ENCODE data around the gene SPRY2.

SPRY2 gene

GRCh38 chr13:80382576-80382975, 41.6 kb upstream of the SPRY2 start:
- Histone ChIP-seq H3F3A (ENCODE audit: low read depth) (no peaks in the 10 kb centered on the region), H3K9me2 (replicated peaks; ENCODE audit: low read depth, low read length) (no peaks in the 10 kb centered on the region), H3K4me1 (ENCODE audit: insufficient read depth, low read length, poor library complexity, severe bottlenecking) (peaks cover 21% of the 10 kb centered on the region), H3K9ac (ENCODE audit: low read depth, low read length, poor library complexity, severe bottlenecking) (no peak overlapping the region), H3K4me2 (ENCODE audit: low read depth, low read length, poor library complexity, severe bottlenecking) (no peak overlapping the region), H3K36me3 (ENCODE audit: insufficient read depth, low read length) (no peaks in the 10 kb centered on the region), H3K9me3 (ENCODE audit: insufficient read depth, low read depth, low read length) (no peaks in the 10 kb centered on the region), H3K4me3 (ENCODE audit: low read length, poor library complexity, severe bottlenecking) (no peak overlapping the region), H4K20me1 (ENCODE audit: insufficient read depth, low read length, poor library complexity, severe bottlenecking) (no peaks in the 10 kb centered on the region), H2AFZ (ENCODE audit: low read length) (no peak overlapping the region), H3K79me2 (ENCODE audit: insufficient read depth, low read length) (no peaks in the 10 kb centered on the region), H3K27me3 (ENCODE audit: insufficient read depth, low read length, poor library complexity, severe bottlenecking) (no peaks in the 10 kb centered on the region)
- TF ChIP-seq, protein P1, sequence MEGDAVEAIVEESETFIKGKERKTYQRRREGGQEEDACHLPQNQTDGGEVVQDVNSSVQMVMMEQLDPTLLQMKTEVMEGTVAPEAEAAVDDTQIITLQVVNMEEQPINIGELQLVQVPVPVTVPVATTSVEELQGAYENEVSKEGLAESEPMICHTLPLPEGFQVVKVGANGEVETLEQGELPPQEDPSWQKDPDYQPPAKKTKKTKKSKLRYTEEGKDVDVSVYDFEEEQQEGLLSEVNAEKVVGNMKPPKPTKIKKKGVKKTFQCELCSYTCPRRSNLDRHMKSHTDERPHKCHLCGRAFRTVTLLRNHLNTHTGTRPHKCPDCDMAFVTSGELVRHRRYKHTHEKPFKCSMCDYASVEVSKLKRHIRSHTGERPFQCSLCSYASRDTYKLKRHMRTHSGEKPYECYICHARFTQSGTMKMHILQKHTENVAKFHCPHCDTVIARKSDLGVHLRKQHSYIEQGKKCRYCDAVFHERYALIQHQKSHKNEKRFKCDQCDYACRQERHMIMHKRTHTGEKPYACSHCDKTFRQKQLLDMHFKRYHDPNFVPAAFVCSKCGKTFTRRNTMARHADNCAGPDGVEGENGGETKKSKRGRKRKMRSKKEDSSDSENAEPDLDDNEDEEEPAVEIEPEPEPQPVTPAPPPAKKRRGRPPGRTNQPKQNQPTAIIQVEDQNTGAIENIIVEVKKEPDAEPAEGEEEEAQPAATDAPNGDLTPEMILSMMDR (conservative IDR thresholded peaks at IDR 0.05; ENCODE audit: low read length), result no peak
- TF ChIP-seq EZH2phosphoT487 (IDR thresholded peaks at IDR 0.05; ENCODE audit: borderline replicate concordance), result no peak

GRCh38 chr13:80379245-80379644, 38.3 kb upstream of the SPRY2 start:
- H3F3A ChIP-seq (ENCODE audit: low read depth), result no peaks in the 10 kb centered on the region
- TF ChIP-seq EZH2phosphoT487 (IDR thresholded peaks at IDR 0.05; ENCODE audit: borderline replicate concordance), result no peak
- TF ChIP-seq, protein P1 (conservative IDR thresholded peaks at IDR 0.05; ENCODE audit: low read length), result no peak
- no peaks in the 10 kb centered on the region for H3K9me2 ChIP-seq (replicated peaks; ENCODE audit: low read depth, low read length)
- no peak overlapping the region for H2AFZ ChIP-seq (ENCODE audit: low read length)
- no peaks in the 10 kb centered on the region for H3K4me1 ChIP-seq (ENCODE audit: insufficient read depth, low read length, poor library complexity, severe bottlenecking)
- H3K36me3 ChIP-seq (ENCODE audit: insufficient read depth, low read length), result no peaks in the 10 kb centered on the region
- H3K9ac ChIP-seq (ENCODE audit: low read depth, low read length, poor library complexity, severe bottlenecking), result no peak overlapping the region
- no peaks in the 10 kb centered on the region for H4K20me1 ChIP-seq (ENCODE audit: insufficient read depth, low read length, poor library complexity, severe bottlenecking)
- no peaks in the 10 kb centered on the region for H3K9me3 ChIP-seq (ENCODE audit: insufficient read depth, low read depth, low read length)
- no peak overlapping the region for H3K4me2 ChIP-seq (ENCODE audit: low read depth, low read length, poor library complexity, severe bottlenecking)
- no peaks in the 10 kb centered on the region for H3K27me3 ChIP-seq (ENCODE audit: insufficient read depth, low read length, poor library complexity, severe bottlenecking)
- H3K4me3 ChIP-seq (ENCODE audit: low read length, poor library complexity, severe bottlenecking), result no peak overlapping the region
- H3K79me2 ChIP-seq (ENCODE audit: insufficient read depth, low read length), result no peaks in the 10 kb centered on the region

DNA sequence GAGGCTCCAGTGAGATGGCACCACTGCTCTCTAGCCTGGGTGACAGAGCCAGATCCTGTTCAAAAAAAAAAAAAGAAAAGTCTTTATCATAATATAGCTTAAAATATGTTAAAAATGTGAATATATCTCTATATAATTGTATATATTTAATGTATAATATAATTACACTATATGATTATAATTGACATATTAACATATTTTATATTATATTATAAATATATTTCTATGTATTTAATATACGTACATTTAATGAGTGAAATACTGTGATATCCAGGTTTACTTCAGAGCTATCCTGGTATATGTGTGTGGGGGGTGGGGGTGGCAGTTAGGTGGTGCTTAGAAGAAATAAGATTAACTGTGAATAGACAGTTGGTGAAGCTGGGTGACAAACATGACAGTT, 35.6 kb upstream of the SPRY2 start:
- TF ChIP-seq, protein P1 (conservative IDR thresholded peaks at IDR 0.05; ENCODE audit: low read length), result no peak
- no peak for TF ChIP-seq EZH2phosphoT487 (IDR thresholded peaks at IDR 0.05; ENCODE audit: borderline replicate concordance)
- H3K27me3 ChIP-seq (ENCODE audit: insufficient read depth, low read length, poor library complexity, severe bottlenecking), result no peaks in the 10 kb centered on the region
- H4K20me1 ChIP-seq (ENCODE audit: insufficient read depth, low read length, poor library complexity, severe bottlenecking), result no peaks in the 10 kb centered on the region
- H3K9me3 ChIP-seq (ENCODE audit: insufficient read depth, low read depth, low read length), result no peaks in the 10 kb centered on the region
- no peaks in the 10 kb centered on the region for H3K79me2 ChIP-seq (ENCODE audit: insufficient read depth, low read length)
- H2AFZ ChIP-seq (ENCODE audit: low read length), result no peak overlapping the region
- H3F3A ChIP-seq (ENCODE audit: low read depth), result no peaks in the 10 kb centered on the region
- no peak overlapping the region for H3K4me2 ChIP-seq (ENCODE audit: low read depth, low read length, poor library complexity, severe bottlenecking)
- H3K4me3 ChIP-seq (ENCODE audit: low read length, poor library complexity, severe bottlenecking), result no peak overlapping the region
- H3K4me1 ChIP-seq (ENCODE audit: insufficient read depth, low read length, poor library complexity, severe bottlenecking), result no peaks in the 10 kb centered on the region
- no peaks in the 10 kb centered on the region for H3K9me2 ChIP-seq (replicated peaks; ENCODE audit: low read depth, low read length)
- H3K9ac ChIP-seq (ENCODE audit: low read depth, low read length, poor library complexity, severe bottlenecking), result no peak overlapping the region
- H3K36me3 ChIP-seq (ENCODE audit: insufficient read depth, low read length), result no peaks in the 10 kb centered on the region

All from Loucy (cell line).